K562 (cell line): ENCODE measurements around the gene ZSWIM4. TPM values are rescaled to one million over a fixed set of nuclear protein-coding genes. Genes with fewer than 3 reads are reported as not detected.

Experiments
- ATAC-seq: fragments of 200-7000 bp; cut with Tn5 transposase; 3 replicates; pipeline ENCODE4 v1.9.1; 2020; ENCODE audit warnings: moderate library complexity
- BruUV-seq: library from RNA; stranded (reverse); fragments of 400-500 nt; replicated peaks from 2 replicates; lab custom pipeline; 2021; lab: Mats Ljungman, UMichigan
- CTCF ChIA-PET: fragments of 300-600 bp; formaldehyde crosslinking; extraction: SDS; loops from one replicate; lab custom pipeline; 2021; ENCODE audit warnings: low intra/inter-chr PET ratio; lab: Yijun Ruan, JAX
- POLR2A ChIA-PET: fragments of 300-600, 350-650 bp; sonication (Branson Sonifier 250); formaldehyde crosslinking; extraction: SDS; loops from one replicate; lab custom pipeline; 2021; ENCODE audit warnings: antibody characterized with exemption, inconsistent platforms; lab: Yijun Ruan, JAX
- DNase-seq, 4 experiments: peaks; one replicate each; pipeline versions ENCODE4 v3.0.0 to v3.0.0-alpha.2; 2011 to 2018; ENCODE audit warnings: low spot score in 3 of 4, mixed read lengths in 3 of 4; ENCODE audit errors: extremely low read depth in 1 of 4
- FAIRE-seq: peaks from 2 replicates; lab custom pipeline; 2011; peaks lifted over from hg19 to GRCh38; lab: Jason Lieb, UNC
- H2AFZ ChIP-seq: 2 replicates; pipeline ENCODE4 v1.6.0; 2011; ENCODE audit warnings: low read depth, low read length, control low read depth, inconsistent platforms
- H3K27ac ChIP-seq: fragments of 200-600 bp; 3 replicates; pipeline ENCODE4 v1.8.0; 2011; ENCODE audit warnings: low read depth, mild to moderate bottlenecking, control low read depth, inconsistent platforms, low read length, moderate library complexity, mixed read lengths; ENCODE audit errors: extremely low read depth
- H3K27me3 ChIP-seq, 2 experiments: fragments of 300-600 bp in 1 of 2; 2 replicates in 1 of 2; 3 replicates in 1 of 2; pipeline versions ENCODE4 v1.6.0 to v1.8.0; 2011; ENCODE audit warnings: inconsistent platforms in 2 of 2, low read length in 2 of 2, mild to moderate bottlenecking in 1 of 2, mixed read lengths in 1 of 2, moderate library complexity in 1 of 2; ENCODE audit not compliant: control insufficient read depth in 2 of 2, insufficient read depth in 2 of 2
- H3K36me3 ChIP-seq: fragments of 300-600 bp; 3 replicates; pipeline ENCODE4 v1.8.0; 2011; ENCODE audit warnings: mild to moderate bottlenecking, low read length, inconsistent platforms; ENCODE audit not compliant: control insufficient read depth, insufficient read depth
- H3K4me1 ChIP-seq, 2 experiments: fragments of 200-600 bp in 1 of 2; replicated peaks in 1 of 2; 2 replicates in 1 of 2; 3 replicates in 1 of 2; pipeline versions ENCODE4 v1.5.1 to v1.8.0; 2011; ENCODE audit warnings: inconsistent platforms in 2 of 2, low read length in 2 of 2, mild to moderate bottlenecking in 1 of 2, mixed read lengths in 1 of 2, moderate library complexity in 1 of 2; ENCODE audit not compliant: control insufficient read depth in 2 of 2, insufficient read depth in 2 of 2
- H3K4me2 ChIP-seq: 2 replicates; pipeline ENCODE4 v1.6.1; 2011; ENCODE audit warnings: low read length, control low read depth, inconsistent platforms, mixed read lengths; ENCODE audit not compliant: insufficient read depth
- H3K4me3 ChIP-seq: fragments of 200-600 bp; sonication (generic), shearing (Covaris generic); 2 replicates; pipeline ENCODE4 v1.5.1; 2016; ENCODE audit warnings: control low read depth, inconsistent platforms
- H3K79me2 ChIP-seq: fragments of 200-600 bp; 3 replicates; pipeline ENCODE4 v1.8.0; 2011; ENCODE audit warnings: low read length, inconsistent platforms; ENCODE audit not compliant: control insufficient read depth, insufficient read depth
- H3K9ac ChIP-seq, 2 experiments: 2 replicates each; pipeline versions ENCODE4 v1.6.0 to v1.6.1; 2011; ENCODE audit warnings: low read depth in 2 of 2, low read length in 2 of 2, control low read depth in 1 of 2, inconsistent platforms in 1 of 2, mild to moderate bottlenecking in 1 of 2, mixed read lengths in 1 of 2; ENCODE audit not compliant: insufficient read depth in 1 of 2
- H3K9me1 ChIP-seq: one replicate; pipeline ENCODE4 v1.6.0; 2011; ENCODE audit warnings: inconsistent platforms, mild to moderate bottlenecking, low read length, moderate library complexity; ENCODE audit not compliant: control insufficient read depth, insufficient read depth
- H3K9me3 ChIP-seq: replicated peaks from 2 replicates; pipeline ENCODE4 v1.5.1; 2011; ENCODE audit warnings: low read depth, low read length, inconsistent platforms; ENCODE audit not compliant: control insufficient read depth, insufficient read depth
- H4K20me1 ChIP-seq: replicated peaks from 2 replicates; pipeline ENCODE4 v1.6.1; 2011; ENCODE audit warnings: low read length, inconsistent platforms, mixed read lengths; ENCODE audit not compliant: control insufficient read depth, insufficient read depth
- CBX8 ChIP-seq: fragments of 200-600 bp; sonication (generic); IDR thresholded peaks from 2 replicates; pipeline ENCODE4 v1.6.1; 2012; ENCODE audit warnings: borderline replicate concordance, mixed run types, low read depth, mild to moderate bottlenecking, moderate library complexity, mixed read lengths, low read length, control low read depth, inconsistent platforms; ENCODE audit not compliant: poor library complexity, severe bottlenecking; ENCODE audit errors: extremely low read depth
- HCFC1 ChIP-seq: IDR thresholded peaks from 2 replicates; pipeline ENCODE4 v1.6.1; 2012; ENCODE audit warnings: low read depth, low read length, improper control_type of control experiment
- ID3 ChIP-seq, 2 experiments: fragments of 250-450 bp in 1 of 2; fragments of 450-650 bp in 1 of 2; sonication (Bioruptor Pico) in 1 of 2; IDR thresholded peaks; 2 replicates each; pipeline versions ENCODE4 v1.6.1 to v1.8.0; 2016 to 2021; ENCODE audit warnings: mild to moderate bottlenecking in 2 of 2, moderate library complexity in 2 of 2, missing compliant biosample characterization in 1 of 2, missing genetic modification characterization in 1 of 2
- JUNB ChIP-seq: fragments of 450-650 bp; formaldehyde crosslinking; conservative IDR thresholded peaks from 2 replicates; pipeline ENCODE4 v1.4.0; 2020; ENCODE audit warnings: mild to moderate bottlenecking
- KDM1A ChIP-seq, 2 experiments: fragments of 450-650 bp; IDR thresholded peaks; 2 replicates each; pipeline ENCODE4 v1.6.1; 2016; ENCODE audit warnings: mild to moderate bottlenecking in 2 of 2
- PHF20 ChIP-seq: fragments of 450-650 bp; IDR thresholded peaks from 2 replicates; pipeline ENCODE4 v1.6.1; 2018; ENCODE audit not compliant: partially characterized antibody
- RAD51 ChIP-seq: fragments of 450-650 bp; IDR thresholded peaks from 2 replicates; pipeline ENCODE4 v1.7.1; 2016; ENCODE audit warnings: low read depth, mild to moderate bottlenecking, borderline replicate concordance
- RFX1 ChIP-seq: fragments of 450-650 bp; IDR thresholded peaks from 2 replicates; pipeline ENCODE4 v1.6.1; 2016; ENCODE audit warnings: mild to moderate bottlenecking, moderate library complexity
- SREBF1 ChIP-seq: fragments of 150-350 bp; IDR thresholded peaks from 2 replicates; pipeline ENCODE4 v1.6.1; 2014; ENCODE audit warnings: antibody characterized with exemption, low read depth, low read length, borderline replicate concordance
- TBL1XR1 ChIP-seq, 2 experiments: IDR thresholded peaks; 2 replicates each; pipeline ENCODE4 v1.6.1; 2012; ENCODE audit warnings: improper control_type of control experiment in 2 of 2, low read length in 2 of 2, mild to moderate bottlenecking in 1 of 2
- TEAD2 ChIP-seq: fragments of 450-650 bp; IDR thresholded peaks from 2 replicates; pipeline ENCODE4 v1.6.1; 2016; ENCODE audit warnings: missing genetic modification characterization, control low read depth, missing compliant biosample characterization
- XRCC5 ChIP-seq: fragments of 200-400 bp; formaldehyde crosslinking; IDR thresholded peaks from 2 replicates; pipeline ENCODE4 v1.6.1; 2017; ENCODE audit warnings: low read depth, mild to moderate bottlenecking, low read length
- ZBTB1 ChIP-seq: sonication (generic); formaldehyde crosslinking; IDR thresholded peaks from 2 replicates; pipeline ENCODE4 v1.8.1; 2023; ENCODE audit warnings: missing genetic modification reagents, low read depth, mild to moderate bottlenecking, borderline replicate concordance
- ZNF133 ChIP-seq: fragments of 250-450 bp; sonication (Bioruptor Pico); IDR thresholded peaks from 2 replicates; pipeline ENCODE4 v1.4.0; 2020; ENCODE audit warnings: mild to moderate bottlenecking
- ZNF311 ChIP-seq: fragments of 250-450 bp; sonication (Bioruptor Pico); IDR thresholded peaks from 2 replicates; pipeline ENCODE4 v1.4.0; 2020; ENCODE audit warnings: mild to moderate bottlenecking, moderate library complexity
- ZNF695 ChIP-seq: fragments of 450-650 bp; formaldehyde crosslinking; IDR thresholded peaks from 2 replicates; pipeline ENCODE4 v1.4.0; 2020; ENCODE audit warnings: mild to moderate bottlenecking, moderate library complexity
- ZNF766 ChIP-seq: fragments of 200-800 bp; sonication (Bioruptor generic); conservative IDR thresholded peaks from 2 replicates; pipeline ENCODE4 v1.6.1; 2016; ENCODE audit warnings: missing genetic modification characterization, missing compliant biosample characterization
- ZNF77 ChIP-seq: fragments of 250-450 bp; sonication (Bioruptor Pico); IDR thresholded peaks from 2 replicates; pipeline ENCODE4 v1.5.0; 2020
- WGBS: fragments of 100-300 bp; shearing (Covaris generic); methylation state at CpG from one replicate; pipeline ENCODE4 v1.1.6; 2016; ENCODE audit warnings: low coverage, mixed read lengths; ENCODE audit not compliant: insufficient coverage; ENCODE audit errors: missing lambda C conversion rate; 5-methylcytosine and 5-hydroxymethylcytosine counted together
- in situ Hi-C: fragments of 300-500 bp; cut with MboI; formaldehyde crosslinking; loops from 4 replicates; pipeline ENCODE4 v1.15.0; 2018; ENCODE audit warnings: inconsistent platforms, mixed read lengths
- intact Hi-C: fragments of 100-400 bp; cut with micrococcal nuclease; formaldehyde crosslinking; loops from 2 replicates; pipeline ENCODE4 v1.14.2; 2022
- polyA plus RNA-seq, 8 experiments: library from polyadenylated mRNA; depleted of rRNA in 4 of 8; stranded (reverse) in 5 of 8; unstranded in 3 of 8; fragments of >200 nt; fragmentation: Nextera tagmentation in 2 of 8; fragmentation: Illumina TruSeq in 1 of 8; extraction: Ambion mirVana in 2 of 8; extraction: Trizol in 1 of 8; gene quantifications; 2 replicates each; pipeline versions ENCODE4 v1.2.1 to v1.2.3, GENCODE V29; 2011 to 2014; ENCODE audit warnings: inconsistent platforms in 1 of 8, missing spikeins in 1 of 8
- total RNA-seq, 7 experiments: library from RNA; depleted of rRNA in 6 of 7; stranded (reverse); fragments of >200 nt in 6 of 7; fragmentation: Illumina TruSeq in 2 of 7; extraction: Trizol in 2 of 7; gene quantifications; 2 replicates each; pipeline versions ENCODE4 v1.2.1 to v1.2.3, GENCODE V29; 2011 to 2021; ENCODE audit warnings: low replicate concordance in 1 of 7
- TF ChIP-seq, protein P1 (sequence below): sonication (generic); formaldehyde crosslinking; IDR thresholded peaks from 2 replicates; pipeline ENCODE4 v1.9.0; 2022; ENCODE audit warnings: mild to moderate bottlenecking, missing genetic modification reagents

ZSWIM4 gene
- total and polyA plus RNA-seq, 9 of the 15 experiments (the other 6 are each of a cell fraction or from before 2014, with no cell fraction given) = 0.25 to 3.7 (median 0.79) TPM; not detected in 2

- ChIA-PET CTCF (interaction anchor here (1.2 kb wide), 1 partner anchor 62 kb away, joined by 3 read pairs; no protein-coding TSS in a partner anchor), POLR2A (interaction anchor here (0.5 to 2.4 kb wide), 6 partner anchors 8 to 388 kb away, joined by 3 to 9 read pairs (median 4); partner anchors contain the start of gene C19orf53)
- intact Hi-C loops (no loop called here), in situ Hi-C loops (loop anchor here (10.0 kb wide), 1 partner anchor 573 kb away; no protein-coding TSS in a partner anchor)
- H3K4me3 ChIP-seq = peak overlapping the region; percentile 49
- peak; percentile 81 to 96 (median 88) for DNase-seq
- TSS peak; percentile 68 for BruUV-seq
- no peaks in the 10 kb centered on the region for H3K27me3 ChIP-seq
- no peaks in the 10 kb centered on the region for H3K36me3 ChIP-seq
- peak overlapping the region; percentile 79 for H2AFZ ChIP-seq
- peak; percentile 82 for ATAC-seq
- H3K27ac ChIP-seq = peak overlapping the region; percentile 98
- H3K4me1 ChIP-seq = peaks cover 50 to 81% of the 10 kb centered on the region in 2 experiments
- H3K4me2 ChIP-seq = peak overlapping the region; percentile 79
- peak; percentile 49 for FAIRE-seq
- H3K9ac ChIP-seq = peak overlapping the region; percentile 90 to 98
- H3K9me3 ChIP-seq = no peaks in the 10 kb centered on the region
- 7% methylated on average over 26 of the region's 47 CpGs for WGBS
- no peaks in the 10 kb centered on the region for H4K20me1 ChIP-seq
- peaks cover 3% of the 10 kb centered on the region for H3K79me2 ChIP-seq
- H3K9me1 ChIP-seq = no peaks in the 10 kb centered on the region
- TF ChIP-seq JUNB (no peak), ZNF77 (CRISPR knock-in tag) (no peak), ID3 (CRISPR knock-in tag; IDR thresholded peaks at IDR 0.05) (no peak), ID3 (tag; IDR thresholded peaks at IDR 0.05) (peak; percentile 54; the same call in 1 of the 2 replicates), KDM1A (IDR thresholded peaks at IDR 0.05) (peak; percentile 95 to 96), CBX8 (no peak), ZNF311 (CRISPR knock-in tag) (no peak), TEAD2 (tag) (no peak), PHF20 (peak; percentile 92), HCFC1 (peak; percentile 42; the same call in 1 of the 2 replicates), ZBTB1 (CRISPR knock-in tag) (no peak), ZNF133 (CRISPR knock-in tag) (no peak), SREBF1 (no peak), ZNF695 (CRISPR knock-in tag) (no peak), ZNF766 (CRISPR knock-in tag) (no peak; the same call in 1 of the 2 replicates), RFX1 (no peak), RAD51 (no peak), XRCC5 (no peak), TBL1XR1 (IDR thresholded peaks at IDR 0.05; ENCODE audit: low read length in 2 of 2) (peak in 1 of 2 experiments; percentile 88; a peak in 2 of 4 replicates)
- TF ChIP-seq, protein P1, sequence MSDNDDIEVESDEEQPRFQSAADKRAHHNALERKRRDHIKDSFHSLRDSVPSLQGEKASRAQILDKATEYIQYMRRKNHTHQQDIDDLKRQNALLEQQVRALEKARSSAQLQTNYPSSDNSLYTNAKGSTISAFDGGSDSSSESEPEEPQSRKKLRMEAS (CRISPR knock-in tag) = no peak
These were observed 52.4 kb downstream of the ZSWIM4 start for GRCh38 chr19:13847407-13848339.
